ENCODE data around the gene GLYAT. TPM values are rescaled to one million over a fixed set of nuclear protein-coding genes. Genes with fewer than 3 reads are reported as not detected.

The GLYAT gene
- total RNA-seq, 1 donor from 2014 or later = not detected

DNA sequence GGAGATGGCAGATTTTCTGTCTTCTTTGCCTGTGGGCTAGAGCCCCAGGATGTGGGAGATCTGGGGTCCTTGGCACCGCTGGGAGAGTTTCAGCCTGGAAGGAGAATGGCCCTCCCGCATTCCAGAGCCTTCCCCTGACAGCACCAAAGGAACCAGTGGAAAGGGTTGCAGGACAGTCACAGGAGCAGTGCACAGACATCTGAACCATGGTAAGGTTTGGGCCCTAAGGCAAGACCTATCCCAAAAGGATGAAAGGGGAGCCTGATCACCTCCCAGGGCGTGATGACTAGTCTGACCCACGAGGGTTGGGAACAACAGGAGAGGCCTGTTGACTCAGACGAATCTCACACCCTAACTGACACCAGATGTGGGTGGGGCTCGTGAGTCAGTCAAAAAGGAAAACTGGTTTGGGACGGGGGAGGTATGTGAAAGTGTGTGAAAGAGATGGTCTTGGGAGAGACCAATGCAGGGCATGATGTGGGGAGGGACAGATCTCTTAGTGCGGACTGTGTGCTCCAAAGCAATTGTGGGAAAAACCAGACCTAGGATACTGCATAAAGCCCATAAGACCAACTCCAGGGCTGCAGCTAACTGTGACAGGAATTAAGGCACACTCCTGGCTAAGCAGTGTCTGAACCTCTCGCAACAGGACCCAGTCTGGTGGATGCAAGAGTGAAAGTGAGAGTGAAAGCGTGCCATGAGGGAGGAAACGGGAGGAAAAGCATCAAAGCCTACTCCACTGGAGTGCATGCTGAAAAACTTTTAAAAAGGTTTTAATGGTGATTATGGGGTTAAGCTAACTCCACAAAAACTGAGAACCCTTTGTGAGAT is 39.1 kb upstream of the GLYAT start:
- no peaks in the 10 kb centered on the region for H3K4me1 ChIP-seq (ENCODE audit: control insufficient read depth in 3 of 3, insufficient read depth in 3 of 3, low read length in 3 of 3)
- H3K36me3 ChIP-seq (ENCODE audit: control insufficient read depth in 3 of 3, insufficient read depth in 3 of 3, low read length in 3 of 3) = no peaks in the 10 kb centered on the region
- H3K9ac ChIP-seq (ENCODE audit: low read depth in 1 of 3, low read length in 3 of 3) = no peak overlapping the region
- no peaks in the 10 kb centered on the region for H3K27me3 ChIP-seq (ENCODE audit: control insufficient read depth in 3 of 3, insufficient read depth in 3 of 3, low read length in 3 of 3)
- no peak overlapping the region for H3K27ac ChIP-seq (ENCODE audit: low read depth, low read length)
- H3K4me3 ChIP-seq (ENCODE audit: low read length in 3 of 3) = no peak overlapping the region
- no peaks in the 10 kb centered on the region for H3K9me3 ChIP-seq (ENCODE audit: control insufficient read depth in 3 of 3, low read length in 3 of 3)

DNA sequence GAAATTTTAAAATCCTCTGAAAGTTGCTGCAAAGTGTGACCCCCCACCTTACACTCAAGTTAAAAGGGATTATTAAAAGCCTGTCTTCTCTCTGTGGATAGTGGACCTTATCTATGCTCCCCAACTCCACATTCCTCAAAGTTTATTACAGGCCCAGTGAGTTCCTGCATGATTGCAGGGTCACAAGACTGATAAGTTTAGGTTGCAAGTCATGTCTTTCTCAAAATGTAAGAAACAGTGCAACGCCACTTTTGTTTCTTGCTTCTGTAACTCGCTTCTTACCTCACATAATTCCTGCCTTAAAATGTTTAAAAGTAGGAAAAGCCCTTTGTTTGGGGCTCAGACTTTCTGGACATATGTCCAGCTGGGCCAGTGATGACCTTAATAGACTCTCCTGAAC is 38.4 kb upstream of the GLYAT start:
- H3K4me1 ChIP-seq (ENCODE audit: control insufficient read depth in 3 of 3, insufficient read depth in 3 of 3, low read length in 3 of 3) = no peaks in the 10 kb centered on the region
- H3K4me3 ChIP-seq (ENCODE audit: low read length in 3 of 3) = no peak overlapping the region
- no peaks in the 10 kb centered on the region for H3K27me3 ChIP-seq (ENCODE audit: control insufficient read depth in 3 of 3, insufficient read depth in 3 of 3, low read length in 3 of 3)
- no peak overlapping the region for H3K9ac ChIP-seq (ENCODE audit: low read depth in 1 of 3, low read length in 3 of 3)
- no peak overlapping the region for H3K27ac ChIP-seq (ENCODE audit: low read depth, low read length)
- no peaks in the 10 kb centered on the region for H3K9me3 ChIP-seq (ENCODE audit: control insufficient read depth in 3 of 3, low read length in 3 of 3)
- H3K36me3 ChIP-seq (ENCODE audit: control insufficient read depth in 3 of 3, insufficient read depth in 3 of 3, low read length in 3 of 3) = no peaks in the 10 kb centered on the region

DNA sequence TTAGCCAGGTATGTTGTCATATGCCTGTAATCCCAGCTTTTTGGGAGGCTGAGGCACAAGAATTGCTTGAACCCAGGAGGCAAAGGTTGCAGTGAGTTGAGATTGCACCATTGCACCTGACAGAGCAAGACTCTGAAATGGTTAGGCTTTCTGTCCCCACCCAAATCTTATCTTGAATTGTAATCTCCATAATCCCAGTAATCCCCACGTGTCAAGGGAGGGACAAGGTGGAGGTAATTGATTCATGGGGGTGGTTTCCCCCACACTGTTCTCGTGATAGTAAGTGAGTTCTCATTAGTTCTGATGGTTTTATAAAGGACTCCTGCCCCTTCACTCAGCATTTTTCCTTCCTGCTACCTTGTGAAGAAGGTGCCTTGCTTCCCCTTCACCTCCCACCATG is 37.6 kb upstream of the GLYAT start:
- Histone ChIP-seq H3K4me1 (ENCODE audit: control insufficient read depth in 3 of 3, insufficient read depth in 3 of 3, low read length in 3 of 3) (no peaks in the 10 kb centered on the region), H3K36me3 (ENCODE audit: control insufficient read depth in 3 of 3, insufficient read depth in 3 of 3, low read length in 3 of 3) (no peaks in the 10 kb centered on the region), H3K9ac (ENCODE audit: low read depth in 1 of 3, low read length in 3 of 3) (no peak overlapping the region), H3K4me3 (ENCODE audit: low read length in 3 of 3) (no peak overlapping the region), H3K27me3 (ENCODE audit: control insufficient read depth in 3 of 3, insufficient read depth in 3 of 3, low read length in 3 of 3) (no peaks in the 10 kb centered on the region), H3K27ac (ENCODE audit: low read depth, low read length) (no peak overlapping the region), H3K9me3 (ENCODE audit: control insufficient read depth in 3 of 3, low read length in 3 of 3) (no peaks in the 10 kb centered on the region)

DNA sequence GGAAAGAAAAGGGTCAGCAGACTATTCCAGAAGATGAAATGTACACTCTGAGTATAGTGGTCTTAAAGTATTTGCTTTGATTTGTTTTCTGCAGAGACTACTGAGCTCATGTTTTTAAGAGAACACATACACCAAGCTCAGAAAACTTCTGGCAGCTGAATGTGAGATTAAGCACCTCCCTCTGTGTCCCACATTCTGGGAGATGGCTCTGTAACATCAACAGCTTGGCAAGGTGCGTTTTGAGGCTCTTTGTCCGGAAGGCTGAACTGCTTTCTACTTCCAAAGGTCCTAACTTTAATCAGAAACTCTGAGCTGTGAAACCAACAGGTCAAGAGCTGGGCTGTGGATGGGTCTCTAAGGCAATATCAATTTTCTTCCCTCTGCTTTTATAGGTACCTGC is 36.4 kb upstream of the GLYAT start:
- no peaks in the 10 kb centered on the region for H3K9me3 ChIP-seq (ENCODE audit: control insufficient read depth in 3 of 3, low read length in 3 of 3)
- H3K36me3 ChIP-seq (ENCODE audit: control insufficient read depth in 3 of 3, insufficient read depth in 3 of 3, low read length in 3 of 3) = no peaks in the 10 kb centered on the region
- no peaks in the 10 kb centered on the region for H3K4me1 ChIP-seq (ENCODE audit: control insufficient read depth in 3 of 3, insufficient read depth in 3 of 3, low read length in 3 of 3)
- no peak overlapping the region for H3K9ac ChIP-seq (ENCODE audit: low read depth in 1 of 3, low read length in 3 of 3)
- no peaks in the 10 kb centered on the region for H3K27me3 ChIP-seq (ENCODE audit: control insufficient read depth in 3 of 3, insufficient read depth in 3 of 3, low read length in 3 of 3)
- no peak overlapping the region for H3K4me3 ChIP-seq (ENCODE audit: low read length in 3 of 3)
- H3K27ac ChIP-seq (ENCODE audit: low read depth, low read length) = no peak overlapping the region

DNA sequence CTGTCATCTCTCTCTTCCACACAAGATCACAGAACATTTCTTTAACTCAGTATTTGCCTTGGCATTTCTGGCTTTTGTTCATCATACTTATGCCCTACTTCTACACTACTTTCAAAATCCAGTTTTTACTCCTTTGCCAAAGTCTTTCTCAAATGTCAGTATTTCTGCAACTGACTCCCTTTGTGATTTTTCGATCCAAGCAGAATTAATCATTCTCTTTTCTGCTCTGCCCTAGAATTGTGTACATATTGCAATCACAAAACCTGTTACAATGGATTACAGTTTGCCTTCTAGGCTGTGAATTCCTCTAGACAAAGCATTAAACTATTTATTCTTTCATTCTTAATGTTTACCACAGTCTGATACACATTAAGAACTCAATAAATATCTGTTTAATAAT is 33.3 kb upstream of the GLYAT start:
- Histone ChIP-seq H3K27me3 (ENCODE audit: control insufficient read depth in 3 of 3, insufficient read depth in 3 of 3, low read length in 3 of 3) (no peaks in the 10 kb centered on the region), H3K9me3 (ENCODE audit: control insufficient read depth in 3 of 3, low read length in 3 of 3) (no peaks in the 10 kb centered on the region), H3K9ac (ENCODE audit: low read depth in 1 of 3, low read length in 3 of 3) (no peak overlapping the region), H3K4me1 (ENCODE audit: control insufficient read depth in 3 of 3, insufficient read depth in 3 of 3, low read length in 3 of 3) (no peaks in the 10 kb centered on the region), H3K4me3 (ENCODE audit: low read length in 3 of 3) (no peak overlapping the region), H3K27ac (ENCODE audit: low read depth, low read length) (no peak overlapping the region), H3K36me3 (ENCODE audit: control insufficient read depth in 3 of 3, insufficient read depth in 3 of 3, low read length in 3 of 3) (no peaks in the 10 kb centered on the region)

DNA sequence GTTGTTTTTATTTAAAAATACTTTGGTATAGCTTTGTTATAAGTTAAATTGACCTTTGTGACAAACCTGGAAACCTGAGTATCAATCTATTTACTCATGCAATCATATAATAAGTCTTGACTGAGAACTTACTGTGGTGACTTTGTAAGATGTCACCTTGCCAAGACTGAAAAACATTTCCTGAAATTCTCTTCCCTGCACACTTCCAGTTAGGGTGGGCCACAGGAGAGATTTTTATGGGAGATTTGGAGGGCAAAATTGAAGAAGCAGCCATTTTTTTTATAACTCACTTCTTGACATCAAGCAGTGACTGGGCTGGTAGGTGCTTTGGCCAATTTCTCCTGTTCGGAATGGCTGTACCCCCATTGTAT is 31.4 kb upstream of the GLYAT start:
- Histone ChIP-seq H3K4me1 (ENCODE audit: control insufficient read depth in 3 of 3, insufficient read depth in 3 of 3, low read length in 3 of 3) (no peaks in the 10 kb centered on the region), H3K27me3 (ENCODE audit: control insufficient read depth in 3 of 3, insufficient read depth in 3 of 3, low read length in 3 of 3) (no peaks in the 10 kb centered on the region), H3K4me3 (ENCODE audit: low read length in 3 of 3) (no peak overlapping the region), H3K9me3 (ENCODE audit: control insufficient read depth in 3 of 3, low read length in 3 of 3) (no peaks in the 10 kb centered on the region), H3K27ac (ENCODE audit: low read depth, low read length) (no peak overlapping the region), H3K36me3 (ENCODE audit: control insufficient read depth in 3 of 3, insufficient read depth in 3 of 3, low read length in 3 of 3) (no peaks in the 10 kb centered on the region), H3K9ac (ENCODE audit: low read depth in 1 of 3, low read length in 3 of 3) (no peak overlapping the region)

DNA sequence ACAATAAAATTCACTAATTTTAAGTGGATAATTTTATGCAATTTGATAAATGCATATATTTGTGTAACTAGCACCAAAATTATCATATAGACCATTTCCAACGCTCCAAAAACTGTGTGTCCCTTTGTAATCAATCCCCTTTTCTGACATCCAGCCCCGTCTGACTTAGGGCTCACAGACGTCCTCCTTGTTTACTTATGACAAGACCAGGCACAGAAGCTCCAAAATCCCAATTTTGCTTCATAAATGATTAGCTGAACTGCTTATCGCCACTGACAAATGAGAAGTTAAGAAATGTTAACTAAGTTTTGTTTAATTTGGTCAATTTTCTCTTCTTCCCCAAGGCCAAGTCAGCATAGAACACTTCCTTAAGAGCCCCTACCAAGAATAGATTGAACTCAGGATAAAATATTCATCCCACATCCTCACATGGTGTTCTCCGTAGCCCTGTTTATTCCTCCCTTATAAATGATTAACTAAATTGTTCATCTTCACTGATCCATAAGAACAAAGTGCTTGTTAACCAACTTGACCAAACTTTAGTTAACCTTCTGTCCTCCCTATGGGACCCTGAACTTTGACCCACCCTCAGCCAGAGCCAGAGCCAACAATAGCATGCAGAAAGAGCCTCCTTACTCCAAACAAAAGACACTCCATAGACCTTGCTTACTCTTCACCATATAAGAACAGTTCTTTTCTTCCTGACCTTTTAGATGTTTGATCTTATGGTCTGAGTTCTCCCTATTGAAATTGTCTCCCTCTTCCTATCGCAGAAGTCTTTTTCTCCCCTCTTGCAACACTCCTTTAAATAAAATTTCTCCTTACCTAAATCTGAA is 30.8 kb upstream of the GLYAT start:
- Histone ChIP-seq H3K27ac (ENCODE audit: low read depth, low read length) (no peak overlapping the region), H3K4me1 (ENCODE audit: control insufficient read depth in 3 of 3, insufficient read depth in 3 of 3, low read length in 3 of 3) (no peaks in the 10 kb centered on the region), H3K27me3 (ENCODE audit: control insufficient read depth in 3 of 3, insufficient read depth in 3 of 3, low read length in 3 of 3) (no peaks in the 10 kb centered on the region), H3K9me3 (ENCODE audit: control insufficient read depth in 3 of 3, low read length in 3 of 3) (no peaks in the 10 kb centered on the region), H3K9ac (ENCODE audit: low read depth in 1 of 3, low read length in 3 of 3) (no peak overlapping the region), H3K4me3 (ENCODE audit: low read length in 3 of 3) (no peak overlapping the region), H3K36me3 (ENCODE audit: control insufficient read depth in 3 of 3, insufficient read depth in 3 of 3, low read length in 3 of 3) (no peaks in the 10 kb centered on the region)

DNA sequence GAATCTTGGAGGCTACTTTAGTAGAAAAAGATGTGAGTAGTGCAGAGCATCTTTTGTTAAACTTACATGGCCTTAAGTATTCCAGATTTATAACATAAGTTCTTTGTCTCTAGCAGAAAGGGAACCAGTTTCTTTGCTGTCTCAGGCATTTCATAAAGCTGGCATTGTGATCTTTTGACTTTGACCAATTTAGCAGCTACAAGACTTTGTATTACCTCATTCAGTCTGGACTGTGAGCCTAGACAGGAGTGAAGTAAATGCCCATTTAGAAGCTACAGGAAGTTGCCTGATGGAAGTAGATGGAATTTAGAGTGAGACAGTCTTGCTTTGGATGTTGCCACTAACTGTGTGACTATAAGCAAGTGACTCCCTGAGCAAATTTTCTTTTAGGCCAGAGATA is 25.7 kb upstream of the GLYAT start:
- no peaks in the 10 kb centered on the region for H3K27me3 ChIP-seq (ENCODE audit: control insufficient read depth in 3 of 3, insufficient read depth in 3 of 3, low read length in 3 of 3)
- H3K9ac ChIP-seq (ENCODE audit: low read depth in 1 of 3, low read length in 3 of 3) = no peak overlapping the region
- H3K4me1 ChIP-seq (ENCODE audit: control insufficient read depth in 3 of 3, insufficient read depth in 3 of 3, low read length in 3 of 3) = no peaks in the 10 kb centered on the region
- no peaks in the 10 kb centered on the region for H3K36me3 ChIP-seq (ENCODE audit: control insufficient read depth in 3 of 3, insufficient read depth in 3 of 3, low read length in 3 of 3)
- no peaks in the 10 kb centered on the region for H3K9me3 ChIP-seq (ENCODE audit: control insufficient read depth in 3 of 3, low read length in 3 of 3)
- H3K4me3 ChIP-seq (ENCODE audit: low read length in 3 of 3) = no peak overlapping the region
- no peak overlapping the region for H3K27ac ChIP-seq (ENCODE audit: low read depth, low read length)

DNA sequence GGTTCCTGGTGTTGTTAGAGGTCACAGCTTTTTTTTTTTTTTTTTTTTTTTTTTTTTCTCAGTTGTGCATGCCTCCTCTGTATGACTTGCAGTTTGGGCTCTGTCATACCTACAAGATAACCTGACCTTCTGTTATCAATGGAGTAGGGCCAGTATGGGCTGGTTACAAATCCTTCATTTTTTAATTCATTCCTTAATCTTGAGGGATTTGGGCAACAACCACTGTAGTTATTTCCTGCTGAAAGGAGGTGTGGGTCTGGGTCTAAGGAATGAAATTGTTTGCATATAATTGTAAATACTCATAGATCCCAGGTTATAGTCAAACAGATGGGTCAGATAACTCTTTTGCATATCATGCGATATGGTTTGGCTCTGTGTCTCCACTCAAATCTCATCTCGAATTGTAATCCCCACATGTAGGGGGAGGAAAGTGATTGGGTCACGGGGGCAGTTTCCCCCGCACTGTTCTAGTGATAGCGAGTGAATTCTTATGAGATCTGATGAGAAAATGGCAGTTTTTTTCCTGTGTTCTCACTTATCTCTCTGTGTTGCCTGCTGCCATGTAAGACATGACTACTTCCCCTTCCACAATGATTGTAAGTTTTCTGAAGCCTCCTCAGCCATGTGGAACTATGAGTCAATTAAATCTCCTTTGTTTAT is 14.1 kb upstream of the GLYAT start:
- no peaks in the 10 kb centered on the region for H3K36me3 ChIP-seq (ENCODE audit: control insufficient read depth in 3 of 3, insufficient read depth in 3 of 3, low read length in 3 of 3)
- H3K9me3 ChIP-seq (ENCODE audit: control insufficient read depth in 3 of 3, low read length in 3 of 3) = peaks cover 2 to 5% (median 3%) of the 10 kb centered on the region in 3 donors
- H3K9ac ChIP-seq (ENCODE audit: low read depth in 1 of 3, low read length in 3 of 3) = no peak overlapping the region
- H3K4me3 ChIP-seq (ENCODE audit: low read length in 3 of 3) = no peak overlapping the region
- H3K27ac ChIP-seq (ENCODE audit: low read depth, low read length) = no peak overlapping the region
- no peaks in the 10 kb centered on the region for H3K4me1 ChIP-seq (ENCODE audit: control insufficient read depth in 3 of 3, insufficient read depth in 3 of 3, low read length in 3 of 3)
- peaks cover 0 to 4% (median 0%) of the 10 kb centered on the region in 3 donors for H3K27me3 ChIP-seq (ENCODE audit: control insufficient read depth in 3 of 3, insufficient read depth in 3 of 3, low read length in 3 of 3)
